Measurements from ENCODE around the gene CDC6.

The CDC6 gene, protein sequence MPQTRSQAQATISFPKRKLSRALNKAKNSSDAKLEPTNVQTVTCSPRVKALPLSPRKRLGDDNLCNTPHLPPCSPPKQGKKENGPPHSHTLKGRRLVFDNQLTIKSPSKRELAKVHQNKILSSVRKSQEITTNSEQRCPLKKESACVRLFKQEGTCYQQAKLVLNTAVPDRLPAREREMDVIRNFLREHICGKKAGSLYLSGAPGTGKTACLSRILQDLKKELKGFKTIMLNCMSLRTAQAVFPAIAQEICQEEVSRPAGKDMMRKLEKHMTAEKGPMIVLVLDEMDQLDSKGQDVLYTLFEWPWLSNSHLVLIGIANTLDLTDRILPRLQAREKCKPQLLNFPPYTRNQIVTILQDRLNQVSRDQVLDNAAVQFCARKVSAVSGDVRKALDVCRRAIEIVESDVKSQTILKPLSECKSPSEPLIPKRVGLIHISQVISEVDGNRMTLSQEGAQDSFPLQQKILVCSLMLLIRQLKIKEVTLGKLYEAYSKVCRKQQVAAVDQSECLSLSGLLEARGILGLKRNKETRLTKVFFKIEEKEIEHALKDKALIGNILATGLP

DNA sequence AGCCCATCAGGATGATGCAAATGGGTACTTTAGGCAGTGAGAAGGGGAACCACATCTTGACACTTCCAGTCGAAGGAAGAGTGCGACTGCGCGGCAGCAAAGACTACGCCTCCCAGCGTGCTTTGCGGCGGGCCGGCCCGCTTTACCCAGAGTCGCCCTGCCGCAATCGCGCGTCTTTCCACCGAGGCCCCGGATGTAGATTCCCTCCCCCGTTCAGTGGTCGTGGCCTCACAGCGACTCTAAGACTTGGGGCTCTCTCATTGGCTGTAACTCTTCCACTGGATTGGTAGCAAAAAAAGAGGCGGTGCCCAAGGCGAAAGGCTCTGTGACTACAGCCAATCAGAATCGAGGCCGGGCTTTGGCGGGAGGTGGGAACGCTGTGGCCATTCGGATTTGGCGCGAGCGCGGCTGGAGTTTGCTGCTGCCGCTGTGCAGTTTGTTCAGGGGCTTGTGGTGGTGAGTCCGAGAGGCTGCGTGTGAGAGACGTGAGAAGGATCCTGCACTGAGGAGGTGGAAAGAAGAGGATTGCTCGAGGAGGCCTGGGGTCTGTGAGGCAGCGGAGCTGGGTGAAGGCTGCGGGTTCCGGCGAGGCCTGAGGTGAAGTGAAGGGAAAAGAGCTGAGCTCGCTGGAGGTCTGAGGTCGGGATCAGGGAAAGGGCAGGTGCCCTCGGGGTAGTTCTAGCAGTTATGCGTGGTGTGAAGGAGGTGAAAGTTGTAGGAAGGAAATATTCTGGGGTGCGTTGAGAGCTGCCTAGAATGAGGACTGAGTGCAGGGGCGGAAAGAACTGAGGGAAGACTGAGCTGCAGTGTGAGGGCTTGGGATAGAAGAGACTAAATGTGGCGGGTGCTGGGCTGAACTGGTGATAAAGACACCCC lies at the start of gene CDC6:
CDC6 (plus strand) TSS at position 386 of the 876 bp plus-strand sequence. CDS start 1,542 bp downstream, outside the sequence.
- peak; percentile 90 to 99 for DNase-seq (ENCODE audit: low read depth in 1 of 2, low spot score in 1 of 2)

DNA sequence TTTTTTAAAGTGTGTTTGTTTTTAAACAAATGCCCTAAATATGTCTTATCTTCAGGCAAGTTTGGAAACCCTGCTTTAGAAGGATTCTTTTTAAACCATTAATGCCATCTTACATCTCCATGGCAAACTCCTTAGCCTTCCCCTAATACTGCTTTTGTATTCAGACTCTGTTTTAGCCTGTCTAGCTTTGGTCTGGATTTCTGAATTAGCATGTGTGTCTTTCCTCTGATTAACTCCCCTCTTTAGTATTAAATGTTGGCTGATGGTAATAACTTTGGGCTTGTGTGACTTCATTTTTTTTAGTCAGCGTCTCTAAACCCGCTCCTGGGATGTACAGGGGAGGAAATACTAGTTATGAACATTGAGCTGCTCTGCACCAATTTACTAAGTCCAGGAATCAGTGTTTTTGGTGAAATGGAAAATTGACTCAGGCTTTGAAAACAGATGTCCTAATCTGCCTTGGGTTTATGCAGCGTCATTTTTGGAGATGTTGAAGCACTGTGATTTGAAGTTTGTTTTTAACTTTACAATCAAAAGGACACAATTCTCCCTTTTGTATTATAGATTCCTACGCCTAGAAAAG lies 46.3 kb upstream of the CDC6 start:
- DNase-seq (ENCODE audit: low read depth in 1 of 2, low spot score in 1 of 2) = no peak

DNA sequence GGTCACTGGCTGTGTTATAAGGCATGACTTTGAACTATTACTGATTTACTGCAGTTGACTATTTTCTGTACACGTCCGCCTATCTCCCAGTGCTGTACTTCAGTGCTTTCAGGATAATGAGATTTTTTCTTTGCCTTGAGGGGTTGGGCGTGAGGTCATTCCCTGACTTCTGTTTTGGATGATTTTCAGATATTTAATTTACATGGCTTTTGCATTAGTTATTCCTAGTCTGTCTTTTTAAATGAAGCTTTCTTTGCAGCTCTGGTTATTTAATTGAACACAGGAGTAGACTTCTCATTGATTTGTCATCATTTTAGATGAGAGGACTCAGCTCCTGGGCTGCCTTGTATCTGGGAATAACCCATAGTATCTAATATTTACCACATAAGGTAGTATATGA lies 44.9 kb upstream of the CDC6 start:
- no peak for DNase-seq (ENCODE audit: low read depth in 1 of 2, low spot score in 1 of 2)

DNA sequence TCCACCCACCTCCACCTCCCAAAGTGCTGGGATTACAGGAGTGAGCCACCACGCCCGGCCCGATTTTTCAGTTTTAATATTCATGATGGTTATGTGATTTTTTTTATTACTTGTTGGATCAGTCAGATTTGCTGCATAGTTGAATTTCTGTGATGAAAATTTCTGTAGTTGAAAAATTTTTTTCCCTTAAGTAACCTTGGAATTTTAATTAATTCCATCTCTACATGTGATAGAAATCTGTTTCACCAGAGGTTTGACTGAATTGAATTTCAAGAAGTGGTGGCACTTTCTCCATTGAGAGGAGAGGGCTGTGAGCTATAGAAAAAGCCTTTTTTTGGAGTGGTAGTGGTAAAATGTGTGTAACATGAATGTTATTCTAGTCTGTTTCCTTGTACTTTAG lies 43.9 kb upstream of the CDC6 start:
- no peak for DNase-seq (ENCODE audit: low read depth in 1 of 2, low spot score in 1 of 2)

DNA sequence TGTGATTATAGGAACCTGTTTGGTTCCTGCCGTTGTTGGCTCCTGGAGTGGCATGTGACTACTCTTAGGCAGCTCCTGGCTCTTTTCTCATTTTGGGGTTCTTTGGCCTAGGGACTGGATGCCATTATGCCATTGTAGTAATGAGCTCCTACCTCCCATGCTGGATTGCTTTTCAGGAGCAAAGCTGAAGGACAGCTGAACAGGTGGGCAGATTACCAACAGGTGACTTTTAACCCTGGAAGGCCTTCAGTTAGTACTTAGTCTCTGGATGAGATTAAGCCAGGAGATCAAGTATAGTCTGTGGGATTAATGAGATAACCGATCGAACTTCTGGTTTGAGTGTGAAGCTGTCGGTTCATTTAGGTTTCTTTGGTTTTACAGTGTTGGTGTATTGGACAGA lies 43.4 kb upstream of the CDC6 start:
- no peak for DNase-seq (ENCODE audit: low read depth in 1 of 2, low spot score in 1 of 2)

DNA sequence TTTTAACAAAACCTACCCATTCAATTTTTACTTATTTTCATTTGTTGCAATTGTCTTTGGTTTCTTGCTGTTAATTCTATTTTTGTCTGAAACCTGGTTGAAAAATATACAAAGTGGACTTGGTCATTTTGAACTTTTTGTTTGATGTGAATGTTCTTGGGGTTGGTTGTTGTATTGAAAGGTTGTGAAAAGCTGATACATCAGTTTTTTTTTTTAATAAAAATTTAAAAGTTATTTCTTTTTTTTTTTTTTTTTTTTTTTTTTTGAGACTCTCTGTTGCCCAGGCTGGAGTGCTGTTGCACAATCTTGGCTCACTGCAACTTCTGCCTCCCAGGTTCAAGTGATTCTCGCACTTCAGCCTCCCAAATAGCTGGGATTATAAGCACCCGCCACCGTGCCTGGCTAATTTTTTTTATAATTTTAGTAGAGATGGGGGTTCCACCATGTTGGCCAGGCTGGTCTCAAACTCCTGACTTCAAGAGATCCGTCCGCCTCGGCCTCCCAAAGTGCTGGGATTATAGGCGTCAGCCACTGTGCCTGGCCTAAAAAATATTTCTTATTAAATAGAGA lies 39.7 kb upstream of the CDC6 start:
- DNase-seq (ENCODE audit: low read depth in 1 of 2, low spot score in 1 of 2) = no peak

DNA sequence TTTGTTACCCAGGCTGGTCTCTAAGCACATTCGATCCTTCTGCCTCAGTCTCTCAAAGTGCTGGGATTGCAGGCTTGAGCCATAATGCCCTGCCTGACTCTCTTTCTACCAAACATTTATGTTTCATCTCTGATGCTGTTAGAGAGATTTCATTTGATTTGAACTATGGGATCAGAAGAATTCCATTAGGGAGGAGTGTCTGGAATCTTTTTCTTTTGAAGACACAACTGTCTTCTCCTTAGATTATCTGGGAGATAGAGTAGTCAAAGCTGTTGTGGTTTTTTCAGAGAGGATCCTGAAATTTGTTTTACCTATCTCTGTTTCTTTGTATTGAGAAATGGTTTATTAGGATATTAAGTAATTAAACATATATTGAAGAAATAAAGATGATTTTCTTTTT lies 39.2 kb upstream of the CDC6 start:
- DNase-seq (ENCODE audit: low read depth in 1 of 2, low spot score in 1 of 2) = no peak

DNA sequence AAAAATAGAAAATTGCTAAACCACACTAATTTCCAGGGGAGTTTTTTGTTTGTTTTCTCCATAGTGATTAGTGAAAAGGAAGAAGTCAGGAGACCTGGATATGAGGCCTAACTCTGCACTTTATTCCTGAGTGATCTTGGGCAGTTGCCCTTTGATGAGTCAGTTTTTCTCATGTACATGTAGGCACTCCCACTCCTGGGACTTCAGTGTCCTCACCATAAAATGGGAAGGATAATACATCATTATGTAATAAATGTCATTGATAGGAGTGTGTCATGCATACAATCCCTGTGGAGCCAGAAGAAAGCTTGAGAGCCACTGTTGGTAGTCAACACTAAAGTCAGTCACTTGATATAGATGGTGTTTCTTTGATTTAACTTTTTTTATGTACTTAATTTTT lies 36.1 kb upstream of the CDC6 start:
- DNase-seq (ENCODE audit: low read depth in 1 of 2, low spot score in 1 of 2) = no peak

DNA sequence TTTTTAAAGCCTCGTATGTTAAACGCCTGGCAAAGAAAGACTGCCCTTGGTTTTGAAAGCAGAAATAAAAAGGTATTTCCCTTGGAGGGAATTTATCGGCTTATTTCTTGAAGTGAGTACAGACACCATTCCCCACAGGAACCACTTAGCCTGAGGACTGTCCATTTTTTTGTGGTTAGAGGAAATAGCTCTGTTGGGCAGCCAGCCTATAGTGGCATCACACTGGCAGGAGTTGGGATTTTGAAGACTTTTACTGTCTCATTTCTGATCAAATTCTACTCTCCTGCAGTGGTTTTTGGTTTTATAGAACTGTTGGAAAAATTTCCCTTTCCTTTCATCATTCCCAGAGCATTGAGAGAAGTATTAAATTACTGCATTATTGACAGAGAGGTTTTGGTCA lies 34.1 kb upstream of the CDC6 start:
- no peak for DNase-seq (ENCODE audit: low read depth in 1 of 2, low spot score in 1 of 2)

DNA sequence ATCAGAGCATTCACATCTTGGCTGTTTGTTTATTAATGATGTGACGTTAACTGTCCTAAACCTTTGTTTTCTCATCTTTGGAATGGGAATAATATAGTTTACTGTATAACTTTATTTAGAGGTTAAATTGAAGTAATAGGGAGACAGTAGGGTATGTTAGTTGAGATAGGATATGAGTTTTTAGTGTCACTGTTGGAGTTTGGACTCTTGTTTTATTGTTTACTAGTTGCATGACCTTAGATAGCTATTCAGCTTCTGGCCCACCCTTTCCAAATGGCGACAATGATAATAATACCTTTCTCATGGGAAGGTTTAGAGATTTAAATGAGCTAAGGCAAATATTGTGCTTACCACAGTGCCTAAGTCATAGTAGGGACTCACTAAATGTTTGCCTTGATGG lies 28.2 kb upstream of the CDC6 start:
- DNase-seq (ENCODE audit: low read depth in 1 of 2, low spot score in 1 of 2) = no peak

DNA sequence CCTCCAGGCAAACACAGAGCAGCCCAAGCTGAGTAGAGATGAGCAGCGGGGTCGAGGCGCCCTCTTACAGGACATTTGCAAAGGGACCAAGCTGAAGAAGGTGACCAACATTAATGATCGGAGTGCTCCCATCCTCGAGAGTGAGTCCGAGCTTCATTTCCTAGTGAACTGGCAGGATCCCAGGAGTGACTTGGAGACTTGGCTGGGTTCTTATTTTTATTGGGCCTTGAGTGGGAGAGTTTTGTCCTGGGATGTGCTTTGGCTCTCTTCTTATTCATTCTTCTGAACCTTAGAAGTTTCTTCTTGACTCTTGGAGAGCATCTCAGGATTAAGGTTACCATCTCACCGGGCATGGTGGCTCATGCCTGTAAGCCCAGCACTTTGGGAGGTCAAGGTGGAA lies 27.2 kb upstream of the CDC6 start:
- no peak for DNase-seq (ENCODE audit: low read depth in 1 of 2, low spot score in 1 of 2)

DNA sequence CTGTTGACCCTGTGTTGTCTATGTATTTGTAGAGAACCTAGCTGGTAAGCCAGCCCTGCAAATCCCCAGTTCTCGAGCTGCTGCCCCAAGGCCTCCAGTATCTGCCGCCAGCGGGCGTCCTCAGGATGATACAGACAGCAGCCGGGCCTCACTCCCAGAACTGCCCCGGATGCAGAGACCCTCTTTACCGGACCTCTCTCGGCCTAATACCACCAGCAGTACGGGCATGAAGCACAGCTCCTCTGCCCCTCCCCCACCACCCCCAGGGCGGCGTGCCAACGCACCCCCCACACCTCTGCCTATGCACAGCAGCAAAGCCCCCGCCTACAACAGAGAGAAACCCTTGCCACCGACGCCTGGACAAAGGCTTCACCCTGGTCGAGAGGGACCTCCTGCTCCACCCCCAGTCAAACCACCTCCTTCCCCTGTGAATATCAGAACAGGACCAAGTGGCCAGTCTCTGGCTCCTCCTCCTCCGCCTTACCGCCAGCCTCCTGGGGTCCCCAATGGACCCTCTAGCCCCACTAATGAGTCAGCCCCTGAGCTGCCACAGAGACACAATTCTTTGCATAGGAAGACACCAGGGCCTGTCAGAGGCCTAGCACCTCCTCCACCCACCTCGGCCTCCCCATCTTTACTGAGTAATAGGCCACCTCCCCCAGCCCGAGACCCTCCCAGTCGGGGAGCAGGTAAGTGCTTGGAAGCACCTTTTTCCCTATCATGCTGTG lies 23.1 kb upstream of the CDC6 start:
- DNase-seq (ENCODE audit: low read depth in 1 of 2, low spot score in 1 of 2) = no peak

DNA sequence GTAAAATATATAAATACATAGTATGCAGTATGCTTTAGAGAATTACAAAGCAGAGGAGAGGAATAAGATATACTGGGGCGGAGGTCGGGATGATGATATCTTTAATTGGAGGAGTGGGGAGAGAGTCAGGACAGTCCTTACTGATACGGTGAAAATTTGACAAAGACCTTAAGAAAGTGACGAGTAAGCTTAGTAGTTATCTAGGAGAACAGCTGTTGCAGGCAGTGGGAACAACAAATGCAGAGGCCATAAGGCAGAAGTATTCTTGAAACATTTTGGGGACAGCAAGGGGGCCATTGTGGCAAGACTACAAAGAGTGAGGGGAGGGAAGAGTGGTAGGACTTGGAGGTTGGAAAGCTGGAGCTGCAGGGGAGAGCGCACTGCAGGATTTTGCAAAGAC lies 22.3 kb upstream of the CDC6 start:
- DNase-seq (ENCODE audit: low read depth in 1 of 2, low spot score in 1 of 2) = no peak

DNA sequence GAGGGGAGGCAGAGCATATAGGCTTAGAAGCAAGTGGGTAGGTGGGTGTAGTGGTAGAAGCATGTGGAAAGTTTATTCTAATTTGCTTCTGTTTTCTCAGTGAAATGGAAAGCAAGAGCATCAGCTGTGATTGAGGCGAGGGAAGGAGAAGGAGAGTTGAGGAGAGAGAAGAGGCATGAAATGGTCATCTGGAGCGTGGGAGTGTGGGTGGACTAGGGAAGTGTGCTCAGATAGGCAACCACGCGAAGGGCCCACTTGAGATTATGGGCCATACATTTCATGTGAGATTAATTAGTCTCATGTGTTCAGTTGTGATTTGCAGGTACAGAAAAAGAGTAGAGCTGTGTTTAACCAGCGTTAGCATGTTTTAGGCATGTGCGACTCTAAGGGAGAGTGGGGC lies 20.8 kb upstream of the CDC6 start:
- no peak for DNase-seq (ENCODE audit: low read depth in 1 of 2, low spot score in 1 of 2)

DNA sequence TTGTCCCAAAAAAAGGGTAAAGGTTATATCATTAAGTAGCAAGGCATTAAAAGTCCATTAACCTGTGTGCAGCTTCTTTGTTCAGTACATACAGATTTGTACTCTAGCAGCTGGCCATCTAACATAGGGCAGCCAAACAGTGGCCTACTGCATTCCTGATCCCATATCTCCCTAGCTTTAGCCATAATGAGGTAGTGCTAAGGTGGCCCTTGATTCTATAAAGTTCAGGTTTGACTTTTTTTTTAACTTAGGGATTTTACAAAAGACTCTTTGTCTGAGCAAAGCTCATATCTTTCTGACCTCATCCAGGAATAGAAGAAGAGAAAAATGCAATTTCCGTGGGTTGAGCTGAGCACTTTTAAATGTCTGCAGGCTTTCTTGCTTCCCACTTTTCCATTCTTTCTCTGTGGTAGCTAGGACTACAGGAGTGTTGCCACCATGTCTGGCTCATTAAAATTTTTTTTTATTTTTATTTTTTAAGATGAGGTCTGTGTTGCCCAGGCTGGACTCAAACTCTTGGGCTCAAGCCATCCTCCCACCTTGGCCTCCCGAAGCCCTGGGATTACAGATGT lies 19.5 kb upstream of the CDC6 start:
- DNase-seq (ENCODE audit: low read depth in 1 of 2, low spot score in 1 of 2) = no peak

DNA sequence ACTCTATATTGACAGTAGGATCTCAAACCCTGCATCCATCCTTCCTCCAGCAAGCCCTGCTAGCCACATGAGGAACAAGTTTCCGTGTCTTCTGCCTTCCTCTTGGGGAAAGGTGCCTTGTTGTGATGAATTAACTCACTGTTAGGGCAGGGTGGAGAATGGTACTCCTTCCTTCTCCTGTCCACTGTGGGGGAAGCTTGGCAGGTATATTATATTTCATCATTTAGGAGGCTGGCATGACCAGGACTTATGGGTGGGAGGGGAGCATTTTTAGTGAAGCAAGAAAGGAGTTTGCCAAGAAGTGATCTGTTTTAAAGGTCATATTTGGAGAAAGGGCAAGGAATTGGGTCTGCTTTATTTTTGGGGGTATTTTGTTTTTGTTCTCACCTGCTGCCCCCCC lies 9.3 kb upstream of the CDC6 start:
- DNase-seq (ENCODE audit: low read depth in 1 of 2, low spot score in 1 of 2) = no peak

DNA sequence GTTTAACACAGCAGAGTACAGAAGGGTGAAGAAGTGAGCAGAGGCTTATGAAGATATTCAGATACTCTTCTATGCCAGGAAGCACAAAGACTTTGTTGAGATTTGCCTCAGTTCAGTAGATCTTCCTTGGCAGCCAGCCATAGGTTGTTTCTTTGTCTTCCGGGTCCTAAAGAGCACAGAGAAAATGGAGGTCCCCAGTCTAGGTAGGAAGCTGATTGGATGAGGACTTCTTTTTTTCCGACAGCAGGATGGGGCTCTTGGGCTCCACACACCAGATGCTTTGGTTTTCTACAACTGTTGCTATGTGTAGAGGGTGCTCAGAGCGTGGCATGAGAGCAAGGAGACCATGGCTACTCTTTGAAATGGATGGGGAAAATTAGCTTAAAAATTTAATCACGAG lies 8.3 kb upstream of the CDC6 start:
- no peak for DNase-seq (ENCODE audit: low read depth in 1 of 2, low spot score in 1 of 2)

DNA sequence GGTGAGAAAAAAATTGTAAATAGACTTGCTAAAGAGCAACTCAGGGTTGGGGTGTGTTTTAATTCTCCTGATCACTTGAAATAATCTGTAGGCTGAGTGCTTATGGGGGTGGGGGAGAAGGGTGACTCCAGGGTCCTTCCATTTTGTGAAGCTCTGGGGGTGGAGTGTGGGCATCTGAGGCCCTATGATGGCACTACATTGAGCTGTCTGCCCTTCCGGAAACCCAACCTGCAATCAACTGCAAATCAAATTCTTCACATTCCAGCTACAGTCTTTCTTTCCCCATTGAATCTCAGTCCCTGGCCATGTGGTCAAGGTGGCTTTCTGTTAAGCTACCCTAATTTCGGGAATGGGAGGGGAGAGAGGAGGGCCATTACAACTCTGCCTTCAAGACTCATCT lies 6.0 kb upstream of the CDC6 start:
- DNase-seq (ENCODE audit: low read depth in 1 of 2, low spot score in 1 of 2) = no peak

DNA sequence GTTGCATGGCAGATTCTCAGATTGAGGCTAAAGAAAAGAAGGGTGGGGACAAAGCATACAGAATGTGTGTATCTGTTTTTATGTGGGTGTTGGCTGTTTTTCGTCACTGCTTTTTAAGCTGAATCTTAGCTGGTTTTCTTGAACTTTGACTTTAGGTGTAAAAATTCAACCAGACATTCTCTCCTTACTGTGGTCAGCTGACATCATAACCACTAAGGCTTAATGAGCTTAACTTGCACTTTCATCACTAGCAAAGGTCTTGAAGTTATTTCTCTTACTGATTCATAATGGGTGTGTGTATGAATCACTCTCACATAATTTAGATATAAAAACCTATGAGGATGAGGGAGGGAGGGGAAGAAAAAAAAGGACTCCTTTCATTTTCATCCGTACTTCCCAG lies 4.0 kb upstream of the CDC6 start:
- peak in 1 of 2 donors; percentile 45 for DNase-seq (ENCODE audit: low read depth in 1 of 2, low spot score in 1 of 2)

DNA sequence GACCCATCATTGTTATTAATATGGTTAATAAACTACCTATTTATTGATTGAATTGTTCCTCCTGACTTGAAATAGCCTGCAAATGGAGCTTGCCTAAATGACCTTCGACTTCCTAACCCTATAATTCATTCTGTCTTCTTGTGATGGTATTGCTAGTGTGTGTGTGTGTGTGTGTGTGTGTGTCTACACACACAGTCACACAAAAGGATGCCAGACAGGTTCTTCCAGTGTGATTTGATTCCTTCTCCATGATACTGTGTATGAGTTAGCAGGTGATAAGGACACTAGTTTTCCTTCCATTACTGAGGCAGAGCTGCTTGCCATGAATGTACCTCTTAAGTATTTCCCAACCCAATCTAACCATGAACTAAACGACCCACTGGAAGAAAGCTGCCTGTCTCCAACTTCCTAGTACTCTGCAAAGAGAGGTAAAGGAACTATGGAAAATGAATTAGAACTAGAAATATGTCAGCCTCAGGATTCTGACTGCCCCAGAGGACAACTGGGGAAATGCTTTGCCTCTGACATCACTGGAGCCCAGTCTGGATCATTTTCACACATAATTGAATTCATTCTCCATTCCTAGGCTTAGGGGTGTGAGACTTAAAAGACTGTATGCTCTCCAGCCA lies 3.5 kb upstream of the CDC6 start:
- no peak for DNase-seq (ENCODE audit: low read depth in 1 of 2, low spot score in 1 of 2)

Measured in activated CD4-positive, alpha-beta T cell treated with anti-CD3 and anti-CD28 coated beads, Interleukin-2, amount 50 U/mL, for 24 hours (primary cell).